Liver (tissue), 3 donors: ENCODE measurements around the gene OR8B8.

Experiments
- EGR1 ChIP-seq, 2 donors: IDR thresholded peaks; 2 replicates each; pipeline ENCODE4 v1.6.1; 2016 to 2018; ENCODE audit warnings: antibody characterized with exemption in 2 of 2, low read depth in 2 of 2
- FOXA1 ChIP-seq: IDR thresholded peaks from 2 replicates; pipeline ENCODE4 v1.6.1; 2016; ENCODE audit warnings: antibody characterized with exemption
- GABPA ChIP-seq, 2 donors: IDR thresholded peaks in 1 of 2; conservative IDR thresholded peaks in 1 of 2; 2 replicates each; pipeline ENCODE4 v1.6.1; 2016; ENCODE audit warnings: antibody characterized with exemption in 2 of 2, mild to moderate bottlenecking in 1 of 2, moderate library complexity in 1 of 2
- HNF4A ChIP-seq, 2 donors: conservative IDR thresholded peaks; 2 replicates each; pipeline ENCODE4 v1.6.1; 2016; ENCODE audit warnings: antibody characterized with exemption in 2 of 2, mild to moderate bottlenecking in 2 of 2
- NR2F2 ChIP-seq: IDR thresholded peaks from 2 replicates; pipeline ENCODE4 v1.6.1; 2016; ENCODE audit warnings: antibody characterized with exemption
- RAD21 ChIP-seq, 2 donors: IDR thresholded peaks; 2 replicates each; pipeline ENCODE4 v1.6.1; 2016; ENCODE audit warnings: antibody characterized with exemption in 2 of 2, mild to moderate bottlenecking in 2 of 2
- SP1 ChIP-seq: IDR thresholded peaks from 2 replicates; pipeline ENCODE4 v1.6.1; 2018; ENCODE audit warnings: antibody characterized with exemption, mild to moderate bottlenecking
- TAF1 ChIP-seq: conservative IDR thresholded peaks from 2 replicates; pipeline ENCODE4 v1.6.1; 2016; ENCODE audit warnings: antibody characterized with exemption, mild to moderate bottlenecking
- YY1 ChIP-seq: IDR thresholded peaks from 2 replicates; pipeline ENCODE4 v1.6.1; 2016; ENCODE audit warnings: antibody characterized with exemption, mild to moderate bottlenecking
- TF ChIP-seq, protein P1 (sequence below): fragments of 150-350 bp; IDR thresholded peaks from 2 replicates; pipeline ENCODE4 v1.5.1; 2017; ENCODE audit warnings: improper control_type of control experiment, low read depth, low read length; ENCODE audit not compliant: missing input control
- TF ChIP-seq, protein P2 (sequence below): IDR thresholded peaks from 2 replicates; pipeline ENCODE4 v1.6.1; 2016; ENCODE audit warnings: antibody characterized with exemption, mild to moderate bottlenecking
- TF ChIP-seq, protein P3 (sequence below): IDR thresholded peaks from 2 replicates; pipeline ENCODE4 v1.6.1; 2016; ENCODE audit warnings: antibody characterized with exemption
- donor health status: healthy.
- donor health status: healthy.

DNA sequence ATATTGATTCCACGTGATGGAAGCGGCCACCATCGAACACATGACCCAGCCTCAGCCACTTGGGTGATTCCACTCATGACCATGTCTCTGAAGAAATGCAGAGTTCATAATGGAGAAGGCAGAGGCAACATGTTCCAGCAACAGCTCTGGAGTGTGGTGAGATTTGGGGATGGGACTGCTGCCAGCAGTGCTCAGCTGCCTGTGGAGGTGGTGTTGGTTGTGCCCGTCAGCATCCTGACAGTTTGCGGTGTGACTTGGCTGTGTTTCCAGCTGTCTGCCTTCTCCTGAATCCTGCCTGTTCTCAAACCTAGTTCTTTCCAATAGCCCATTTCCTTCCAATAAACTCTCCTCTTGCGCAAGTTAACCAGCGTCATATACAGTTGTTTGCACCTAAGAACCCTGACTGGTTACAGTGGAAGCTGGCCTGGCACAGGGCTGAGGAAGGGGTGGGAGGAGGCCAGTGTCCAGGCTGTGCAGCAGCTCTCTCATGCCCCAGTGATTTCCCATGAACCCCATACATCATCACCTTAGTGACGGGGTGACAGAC lies 22.0 kb upstream of the OR8B8 start:
- TF ChIP-seq, protein P1, sequence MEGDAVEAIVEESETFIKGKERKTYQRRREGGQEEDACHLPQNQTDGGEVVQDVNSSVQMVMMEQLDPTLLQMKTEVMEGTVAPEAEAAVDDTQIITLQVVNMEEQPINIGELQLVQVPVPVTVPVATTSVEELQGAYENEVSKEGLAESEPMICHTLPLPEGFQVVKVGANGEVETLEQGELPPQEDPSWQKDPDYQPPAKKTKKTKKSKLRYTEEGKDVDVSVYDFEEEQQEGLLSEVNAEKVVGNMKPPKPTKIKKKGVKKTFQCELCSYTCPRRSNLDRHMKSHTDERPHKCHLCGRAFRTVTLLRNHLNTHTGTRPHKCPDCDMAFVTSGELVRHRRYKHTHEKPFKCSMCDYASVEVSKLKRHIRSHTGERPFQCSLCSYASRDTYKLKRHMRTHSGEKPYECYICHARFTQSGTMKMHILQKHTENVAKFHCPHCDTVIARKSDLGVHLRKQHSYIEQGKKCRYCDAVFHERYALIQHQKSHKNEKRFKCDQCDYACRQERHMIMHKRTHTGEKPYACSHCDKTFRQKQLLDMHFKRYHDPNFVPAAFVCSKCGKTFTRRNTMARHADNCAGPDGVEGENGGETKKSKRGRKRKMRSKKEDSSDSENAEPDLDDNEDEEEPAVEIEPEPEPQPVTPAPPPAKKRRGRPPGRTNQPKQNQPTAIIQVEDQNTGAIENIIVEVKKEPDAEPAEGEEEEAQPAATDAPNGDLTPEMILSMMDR: no peak
- TF ChIP-seq TAF1: no peak
- TF ChIP-seq EGR1 (IDR thresholded peaks at IDR 0.05; ENCODE audit: low read depth in 2 of 2): no peak
- TF ChIP-seq YY1: no peak
- no peak for TF ChIP-seq FOXA1
- no peak for TF ChIP-seq HNF4A (conservative IDR thresholded peaks at IDR 0.05)
- no peak for TF ChIP-seq SP1
- TF ChIP-seq, protein P2, sequence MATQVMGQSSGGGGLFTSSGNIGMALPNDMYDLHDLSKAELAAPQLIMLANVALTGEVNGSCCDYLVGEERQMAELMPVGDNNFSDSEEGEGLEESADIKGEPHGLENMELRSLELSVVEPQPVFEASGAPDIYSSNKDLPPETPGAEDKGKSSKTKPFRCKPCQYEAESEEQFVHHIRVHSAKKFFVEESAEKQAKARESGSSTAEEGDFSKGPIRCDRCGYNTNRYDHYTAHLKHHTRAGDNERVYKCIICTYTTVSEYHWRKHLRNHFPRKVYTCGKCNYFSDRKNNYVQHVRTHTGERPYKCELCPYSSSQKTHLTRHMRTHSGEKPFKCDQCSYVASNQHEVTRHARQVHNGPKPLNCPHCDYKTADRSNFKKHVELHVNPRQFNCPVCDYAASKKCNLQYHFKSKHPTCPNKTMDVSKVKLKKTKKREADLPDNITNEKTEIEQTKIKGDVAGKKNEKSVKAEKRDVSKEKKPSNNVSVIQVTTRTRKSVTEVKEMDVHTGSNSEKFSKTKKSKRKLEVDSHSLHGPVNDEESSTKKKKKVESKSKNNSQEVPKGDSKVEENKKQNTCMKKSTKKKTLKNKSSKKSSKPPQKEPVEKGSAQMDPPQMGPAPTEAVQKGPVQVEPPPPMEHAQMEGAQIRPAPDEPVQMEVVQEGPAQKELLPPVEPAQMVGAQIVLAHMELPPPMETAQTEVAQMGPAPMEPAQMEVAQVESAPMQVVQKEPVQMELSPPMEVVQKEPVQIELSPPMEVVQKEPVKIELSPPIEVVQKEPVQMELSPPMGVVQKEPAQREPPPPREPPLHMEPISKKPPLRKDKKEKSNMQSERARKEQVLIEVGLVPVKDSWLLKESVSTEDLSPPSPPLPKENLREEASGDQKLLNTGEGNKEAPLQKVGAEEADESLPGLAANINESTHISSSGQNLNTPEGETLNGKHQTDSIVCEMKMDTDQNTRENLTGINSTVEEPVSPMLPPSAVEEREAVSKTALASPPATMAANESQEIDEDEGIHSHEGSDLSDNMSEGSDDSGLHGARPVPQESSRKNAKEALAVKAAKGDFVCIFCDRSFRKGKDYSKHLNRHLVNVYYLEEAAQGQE: no peak
- no peak for TF ChIP-seq NR2F2
- TF ChIP-seq RAD21 (IDR thresholded peaks at IDR 0.05): no peak
- TF ChIP-seq GABPA (IDR thresholded peaks at IDR 0.05 in 1 of 2, conservative IDR thresholded peaks at IDR 0.05 in 1 of 2): no peak
- TF ChIP-seq, protein P3, sequence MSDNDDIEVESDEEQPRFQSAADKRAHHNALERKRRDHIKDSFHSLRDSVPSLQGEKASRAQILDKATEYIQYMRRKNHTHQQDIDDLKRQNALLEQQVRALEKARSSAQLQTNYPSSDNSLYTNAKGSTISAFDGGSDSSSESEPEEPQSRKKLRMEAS: no peak
